HL-60 (cell line): ENCODE data around the gene INPP4B.

Experiments used
- DNase-seq, 2 experiments: peaks; one replicate each; pipeline ENCODE4 v3.0.0-alpha.2; 2010 to 2020; ENCODE audit warnings: low read depth in 1 of 2, low spot score in 1 of 2
- H3K27ac ChIP-seq: fragments of 250-450 bp; sonication (Bioruptor Pico); replicated peaks from 2 replicates; pipeline ENCODE4 v1.5.1; 2020; ENCODE audit warnings: mild to moderate bottlenecking, moderate library complexity
- H3K27me3 ChIP-seq: fragments of 250-450 bp; sonication (Bioruptor Pico); 2 replicates; pipeline ENCODE4 v1.5.1; 2021; ENCODE audit warnings: mild to moderate bottlenecking, moderate library complexity; ENCODE audit not compliant: insufficient read depth, poor library complexity, severe bottlenecking
- H3K4me3 ChIP-seq: replicated peaks from 2 replicates; pipeline ENCODE4 v1.5.1; 2011; ENCODE audit warnings: mild to moderate bottlenecking, control low read depth, low read length; ENCODE audit not compliant: insufficient read depth
- CTCF ChIP-seq: IDR thresholded peaks from one replicate; pipeline ENCODE4 v1.5.1; 2011; ENCODE audit warnings: low read length, control low read depth, inconsistent platforms; ENCODE audit not compliant: insufficient read depth
- GABPA ChIP-seq: IDR thresholded peaks from 2 replicates; pipeline ENCODE4 v1.6.1; 2012; ENCODE audit warnings: low read depth
- POLR2AphosphoS5 ChIP-seq: IDR thresholded peaks from 2 replicates; pipeline ENCODE4 v1.6.1; 2012; ENCODE audit warnings: low read depth
- SPI1 ChIP-seq: IDR thresholded peaks from 2 replicates; pipeline ENCODE4 v1.6.1; 2012; ENCODE audit warnings: low read depth, mild to moderate bottlenecking, borderline replicate concordance
- TF ChIP-seq, protein P1 (sequence below): IDR thresholded peaks from 2 replicates; pipeline ENCODE4 v1.6.1; 2012; ENCODE audit warnings: low read depth; ENCODE audit not compliant: insufficient replicate concordance

Gene INPP4B

GRCh38 chr4:142556570-142557238 lies 289.4 kb downstream of the INPP4B start:
- H3K27ac ChIP-seq = no peak overlapping the region
- no peak for TF ChIP-seq SPI1
- TF ChIP-seq POLR2AphosphoS5 = no peak
- TF ChIP-seq CTCF = no peak
- TF ChIP-seq, protein P1, sequence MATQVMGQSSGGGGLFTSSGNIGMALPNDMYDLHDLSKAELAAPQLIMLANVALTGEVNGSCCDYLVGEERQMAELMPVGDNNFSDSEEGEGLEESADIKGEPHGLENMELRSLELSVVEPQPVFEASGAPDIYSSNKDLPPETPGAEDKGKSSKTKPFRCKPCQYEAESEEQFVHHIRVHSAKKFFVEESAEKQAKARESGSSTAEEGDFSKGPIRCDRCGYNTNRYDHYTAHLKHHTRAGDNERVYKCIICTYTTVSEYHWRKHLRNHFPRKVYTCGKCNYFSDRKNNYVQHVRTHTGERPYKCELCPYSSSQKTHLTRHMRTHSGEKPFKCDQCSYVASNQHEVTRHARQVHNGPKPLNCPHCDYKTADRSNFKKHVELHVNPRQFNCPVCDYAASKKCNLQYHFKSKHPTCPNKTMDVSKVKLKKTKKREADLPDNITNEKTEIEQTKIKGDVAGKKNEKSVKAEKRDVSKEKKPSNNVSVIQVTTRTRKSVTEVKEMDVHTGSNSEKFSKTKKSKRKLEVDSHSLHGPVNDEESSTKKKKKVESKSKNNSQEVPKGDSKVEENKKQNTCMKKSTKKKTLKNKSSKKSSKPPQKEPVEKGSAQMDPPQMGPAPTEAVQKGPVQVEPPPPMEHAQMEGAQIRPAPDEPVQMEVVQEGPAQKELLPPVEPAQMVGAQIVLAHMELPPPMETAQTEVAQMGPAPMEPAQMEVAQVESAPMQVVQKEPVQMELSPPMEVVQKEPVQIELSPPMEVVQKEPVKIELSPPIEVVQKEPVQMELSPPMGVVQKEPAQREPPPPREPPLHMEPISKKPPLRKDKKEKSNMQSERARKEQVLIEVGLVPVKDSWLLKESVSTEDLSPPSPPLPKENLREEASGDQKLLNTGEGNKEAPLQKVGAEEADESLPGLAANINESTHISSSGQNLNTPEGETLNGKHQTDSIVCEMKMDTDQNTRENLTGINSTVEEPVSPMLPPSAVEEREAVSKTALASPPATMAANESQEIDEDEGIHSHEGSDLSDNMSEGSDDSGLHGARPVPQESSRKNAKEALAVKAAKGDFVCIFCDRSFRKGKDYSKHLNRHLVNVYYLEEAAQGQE = no peak
- no peak for TF ChIP-seq GABPA

DNA sequence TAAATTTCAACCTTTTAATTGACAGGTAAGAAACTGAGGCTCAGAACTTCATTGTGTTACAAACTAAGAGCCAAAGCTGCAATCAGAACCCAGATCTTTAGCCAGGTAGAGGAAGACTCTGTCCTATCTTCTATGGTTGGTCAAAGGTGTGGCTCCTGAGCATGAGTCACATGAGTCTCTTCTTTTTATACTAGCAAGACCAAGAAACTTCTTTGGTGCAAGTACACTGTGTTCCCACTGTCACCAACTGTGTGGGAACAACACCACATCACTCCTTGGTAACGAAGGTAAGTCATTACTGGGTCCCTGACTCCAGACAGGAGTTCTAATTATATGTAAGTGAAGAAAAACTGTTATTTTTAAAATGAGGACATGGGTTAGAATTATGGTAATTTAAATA lies 290.1 kb downstream of the INPP4B start:
- H3K27ac ChIP-seq = no peak overlapping the region
- no peaks in the 10 kb centered on the region for H3K27me3 ChIP-seq
- no peak for DNase-seq
- H3K4me3 ChIP-seq = no peak overlapping the region
- no peak for TF ChIP-seq CTCF
- TF ChIP-seq, protein P1 = no peak
- TF ChIP-seq SPI1 = no peak
- no peak for TF ChIP-seq POLR2AphosphoS5
- TF ChIP-seq GABPA = no peak

More at GRCh38 chr4:142556570-142557238, 289.4 kb downstream of the INPP4B start:
- DNase-seq = no peak
- Histone ChIP-seq H3K27me3 (no peaks in the 10 kb centered on the region), H3K4me3 (no peak overlapping the region)

- no peaks in the 10 kb centered on the region for H3K27me3 ChIP-seq
- DNase-seq = no peak
- TF ChIP-seq, protein P1 = no peak
- H3K27ac ChIP-seq = no peak overlapping the region
- H3K4me3 ChIP-seq = no peak overlapping the region
Measured at GRCh38 chr4:142554412-142554811, 291.7 kb downstream of the INPP4B start.
